Measurements from ENCODE around the gene SYNDIG1.

The SYNDIG1 gene

DNA sequence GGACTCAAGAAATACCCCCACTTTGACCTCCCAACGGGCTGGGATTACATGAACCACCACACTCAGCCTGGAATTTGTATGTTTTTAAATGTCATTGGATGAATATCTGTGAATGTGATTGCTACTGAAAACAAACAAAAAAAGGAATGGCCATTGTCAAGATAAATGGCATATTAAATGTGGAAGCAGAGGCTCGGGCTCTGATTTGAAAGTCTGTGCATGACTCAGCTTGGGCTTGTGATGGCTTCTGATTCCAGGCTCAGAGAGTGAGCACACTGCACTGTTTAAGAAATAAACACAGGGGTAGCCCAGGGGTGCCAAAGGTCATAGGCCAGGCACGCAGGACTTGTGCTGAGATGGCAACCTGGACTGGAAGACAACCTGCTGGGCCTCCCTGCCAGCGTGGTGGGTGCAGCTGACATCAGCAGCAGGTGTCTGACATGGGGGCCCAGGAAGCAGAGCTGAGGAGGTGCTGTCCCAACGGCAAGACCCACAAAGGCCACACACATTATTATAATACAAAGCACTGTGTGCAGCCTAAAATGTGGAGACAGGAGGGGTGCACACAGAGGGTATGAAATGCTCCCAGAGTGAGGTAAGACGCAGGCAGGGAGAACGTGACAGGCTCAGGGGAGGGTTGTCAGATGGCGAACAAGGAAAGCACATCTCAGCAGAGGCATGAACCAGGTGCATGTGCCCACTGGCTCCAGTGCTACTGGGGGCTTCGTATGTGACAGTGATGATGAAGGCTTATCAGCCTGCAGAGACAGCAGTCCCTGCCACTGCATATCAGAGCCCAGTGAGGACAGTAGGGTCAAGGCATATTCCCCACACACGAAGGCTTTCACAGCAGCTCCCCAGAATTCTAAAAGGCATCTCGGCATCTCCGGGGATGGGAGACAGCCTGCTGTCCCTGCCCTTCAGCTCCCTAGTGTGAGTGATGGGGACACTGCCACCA, 169.4 kb downstream of the SYNDIG1 start:
- Histone ChIP-seq H3K36me3 (replicated peaks) (no peaks in the 10 kb centered on the region), H3K27me3 (replicated peaks) (no peaks in the 10 kb centered on the region), H3K27ac (no peak overlapping the region), H3K4me3 (ENCODE audit: low read depth, low read length) (no peak overlapping the region)
- in situ Hi-C loops (cut with HindIII; ENCODE audit: low pct_ligation_motif_present, low sequenced_read_pairs): no loop called here
- DNase-seq: no peak
- TF ChIP-seq, protein P1, sequence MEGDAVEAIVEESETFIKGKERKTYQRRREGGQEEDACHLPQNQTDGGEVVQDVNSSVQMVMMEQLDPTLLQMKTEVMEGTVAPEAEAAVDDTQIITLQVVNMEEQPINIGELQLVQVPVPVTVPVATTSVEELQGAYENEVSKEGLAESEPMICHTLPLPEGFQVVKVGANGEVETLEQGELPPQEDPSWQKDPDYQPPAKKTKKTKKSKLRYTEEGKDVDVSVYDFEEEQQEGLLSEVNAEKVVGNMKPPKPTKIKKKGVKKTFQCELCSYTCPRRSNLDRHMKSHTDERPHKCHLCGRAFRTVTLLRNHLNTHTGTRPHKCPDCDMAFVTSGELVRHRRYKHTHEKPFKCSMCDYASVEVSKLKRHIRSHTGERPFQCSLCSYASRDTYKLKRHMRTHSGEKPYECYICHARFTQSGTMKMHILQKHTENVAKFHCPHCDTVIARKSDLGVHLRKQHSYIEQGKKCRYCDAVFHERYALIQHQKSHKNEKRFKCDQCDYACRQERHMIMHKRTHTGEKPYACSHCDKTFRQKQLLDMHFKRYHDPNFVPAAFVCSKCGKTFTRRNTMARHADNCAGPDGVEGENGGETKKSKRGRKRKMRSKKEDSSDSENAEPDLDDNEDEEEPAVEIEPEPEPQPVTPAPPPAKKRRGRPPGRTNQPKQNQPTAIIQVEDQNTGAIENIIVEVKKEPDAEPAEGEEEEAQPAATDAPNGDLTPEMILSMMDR (IDR thresholded peaks at IDR 0.05; ENCODE audit: low read depth, low read length, missing control alignments): no peak

DNA sequence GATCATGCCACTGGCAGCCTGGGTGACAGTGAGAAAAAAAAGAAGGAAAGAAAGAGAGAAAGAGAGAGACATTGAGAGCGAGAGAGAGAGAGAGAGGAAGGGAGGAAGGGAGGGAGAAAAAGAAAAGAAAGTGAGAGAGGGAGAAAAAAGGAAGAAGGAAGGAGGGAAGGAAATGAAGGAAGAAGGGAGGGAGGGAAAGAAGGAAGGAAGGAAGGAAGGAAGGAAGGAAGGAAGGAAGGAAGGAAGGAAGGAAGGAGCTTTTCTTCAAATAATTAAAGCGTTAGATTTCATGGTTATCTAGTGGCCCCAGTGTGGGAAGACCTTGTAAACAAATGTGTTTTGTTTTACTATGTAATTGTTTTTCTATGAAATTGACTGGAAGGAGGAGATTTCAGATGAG, 170.8 kb downstream of the SYNDIG1 start:
- in situ Hi-C loops (cut with HindIII; ENCODE audit: low pct_ligation_motif_present, low sequenced_read_pairs): no loop called here
- DNase-seq: no peak
- TF ChIP-seq, protein P1 (IDR thresholded peaks at IDR 0.05; ENCODE audit: low read depth, low read length, missing control alignments): no peak
- Histone ChIP-seq H3K27me3 (replicated peaks) (no peaks in the 10 kb centered on the region), H3K27ac (no peak overlapping the region), H3K36me3 (replicated peaks) (no peaks in the 10 kb centered on the region), H3K4me3 (ENCODE audit: low read depth, low read length) (no peak overlapping the region)

DNA sequence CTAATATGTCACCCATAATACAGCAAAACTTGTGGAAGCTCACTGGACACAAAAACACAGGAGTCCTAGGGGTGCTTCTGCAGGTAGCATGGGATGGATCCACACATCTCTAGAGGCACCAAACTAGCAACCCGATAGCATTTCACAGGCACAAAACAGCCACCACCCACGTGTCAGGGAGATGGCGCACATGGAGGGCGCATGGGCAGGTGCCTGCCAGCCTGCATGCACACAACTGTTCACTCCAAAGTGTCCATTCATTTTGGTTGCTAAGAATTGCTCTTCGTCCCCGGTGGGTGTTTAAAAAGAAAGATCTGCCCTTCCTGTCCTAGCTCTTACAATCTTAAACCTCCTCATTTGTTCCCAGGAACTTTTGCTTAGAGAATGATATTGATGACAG, 171.3 kb downstream of the SYNDIG1 start:
- H3K27ac ChIP-seq: no peak overlapping the region
- no peak overlapping the region for H3K4me3 ChIP-seq (ENCODE audit: low read depth, low read length)
- no peak for DNase-seq
- TF ChIP-seq, protein P1 (IDR thresholded peaks at IDR 0.05; ENCODE audit: low read depth, low read length, missing control alignments): no peak
- H3K27me3 ChIP-seq (replicated peaks): no peaks in the 10 kb centered on the region
- in situ Hi-C loops (cut with HindIII; ENCODE audit: low pct_ligation_motif_present, low sequenced_read_pairs): no loop called here
- no peaks in the 10 kb centered on the region for H3K36me3 ChIP-seq (replicated peaks)

DNA sequence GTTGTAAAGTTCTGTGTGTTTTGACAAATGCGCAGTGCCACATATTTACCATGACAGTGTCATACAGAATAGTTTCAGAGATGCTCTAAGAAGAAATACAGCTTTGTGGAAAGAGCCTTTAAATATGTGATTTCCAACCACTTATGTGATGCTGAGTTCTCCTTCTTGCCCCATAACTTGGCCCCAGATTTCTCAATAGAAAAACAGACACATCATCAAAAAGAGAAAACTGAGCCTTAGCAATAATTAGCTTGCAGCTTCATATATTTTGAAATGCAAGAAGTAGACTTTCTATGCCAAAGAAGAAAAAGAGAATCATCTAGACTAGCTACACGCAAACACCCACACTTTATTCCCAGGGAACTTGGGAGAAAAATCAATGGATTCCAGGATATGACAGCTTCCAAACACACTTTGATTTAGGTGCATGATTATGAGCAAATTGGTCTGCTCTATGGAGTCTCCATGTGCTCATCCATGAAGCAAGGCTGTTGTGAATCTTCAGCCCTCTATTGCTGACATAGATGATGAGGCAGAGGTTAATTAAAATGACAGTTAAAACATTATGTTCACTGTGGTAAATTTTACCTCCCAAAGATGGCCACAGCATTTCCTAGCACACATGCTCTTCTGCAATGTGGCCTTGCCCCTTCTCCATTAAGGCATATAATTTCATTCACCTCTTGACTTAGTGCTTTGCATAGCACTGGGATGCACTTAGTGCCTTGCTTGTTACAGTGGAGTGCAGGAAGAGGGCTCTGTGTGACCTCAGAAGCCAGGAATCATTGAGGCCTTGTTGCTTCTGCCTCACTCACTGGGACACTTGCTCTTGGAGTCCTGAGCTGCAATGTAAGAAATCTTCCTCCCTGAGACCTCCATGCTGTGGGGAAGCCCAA, 174.6 kb downstream of the SYNDIG1 start:
- in situ Hi-C loops (cut with HindIII; ENCODE audit: low pct_ligation_motif_present, low sequenced_read_pairs): no loop called here
- TF ChIP-seq, protein P1 (IDR thresholded peaks at IDR 0.05; ENCODE audit: low read depth, low read length, missing control alignments): no peak
- no peak for DNase-seq
- Histone ChIP-seq H3K27me3 (replicated peaks) (no peaks in the 10 kb centered on the region), H3K4me3 (ENCODE audit: low read depth, low read length) (no peak overlapping the region), H3K27ac (no peak overlapping the region), H3K36me3 (replicated peaks) (no peaks in the 10 kb centered on the region)

DNA sequence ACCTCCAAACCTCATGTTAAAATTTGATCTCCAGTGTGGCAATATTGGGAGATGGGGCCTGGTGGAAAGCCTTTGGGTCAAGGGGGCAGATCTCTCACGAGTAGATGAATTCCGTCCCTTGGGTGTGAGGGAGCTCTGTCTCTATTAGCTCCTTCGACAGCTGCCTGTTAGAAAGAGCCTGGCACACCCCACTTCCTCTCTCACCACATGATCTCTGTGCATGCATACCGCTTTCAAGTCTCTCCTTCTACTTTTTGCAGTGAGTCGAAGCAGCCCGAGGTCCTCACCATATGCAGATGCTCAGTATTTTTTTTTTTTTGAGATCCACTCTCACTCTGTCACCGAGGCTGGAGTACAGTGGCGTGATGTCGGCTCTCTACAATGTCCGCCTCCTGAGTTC, 176.9 kb downstream of the SYNDIG1 start:
- Histone ChIP-seq H3K27me3 (replicated peaks) (no peaks in the 10 kb centered on the region), H3K4me3 (ENCODE audit: low read depth, low read length) (no peak overlapping the region), H3K27ac (no peak overlapping the region), H3K36me3 (replicated peaks) (no peaks in the 10 kb centered on the region)
- DNase-seq: no peak
- in situ Hi-C loops (cut with HindIII; ENCODE audit: low pct_ligation_motif_present, low sequenced_read_pairs): no loop called here
- TF ChIP-seq, protein P1 (IDR thresholded peaks at IDR 0.05; ENCODE audit: low read depth, low read length, missing control alignments): no peak

Data from brain microvascular endothelial cell (primary cell).